Keratinocyte (primary cell): ENCODE measurements around the gene ARRDC2. TPM values are rescaled to one million over a fixed set of nuclear protein-coding genes. Genes with fewer than 3 reads are reported as not detected.

ENCODE experiments used
- DNase-seq: peaks from one replicate; pipeline ENCODE4 v3.0.0-alpha.2; 2011; ENCODE audit warnings: low read depth, missing footprints, low spot score
- FAIRE-seq: peaks from 2 replicates; lab custom pipeline; 2011; peaks lifted over from hg19 to GRCh38; lab: Jason Lieb, UNC
- H2AFZ ChIP-seq: 2 replicates; pipeline ENCODE4 v1.6.0; 2012; ENCODE audit warnings: low read length, control low read depth, inconsistent platforms; ENCODE audit not compliant: control insufficient read depth
- H3K27ac ChIP-seq: 2 replicates; pipeline ENCODE4 v1.5.1; 2011; ENCODE audit warnings: low read length; ENCODE audit not compliant: control insufficient read depth, insufficient read depth
- H3K27me3 ChIP-seq: 3 replicates; pipeline ENCODE4 v1.6.0; 2011; ENCODE audit warnings: low read length; ENCODE audit not compliant: control insufficient read depth, insufficient read depth; ENCODE audit errors: extremely low read depth
- H3K36me3 ChIP-seq, 2 experiments: 2 replicates in 1 of 2; 3 replicates in 1 of 2; pipeline ENCODE4 v1.5.1; 2011; ENCODE audit warnings: low read length in 2 of 2, mild to moderate bottlenecking in 1 of 2; ENCODE audit not compliant: control insufficient read depth in 2 of 2, insufficient read depth in 2 of 2; ENCODE audit errors: extremely low read depth in 1 of 2
- H3K4me1 ChIP-seq: 3 replicates; pipeline ENCODE4 v1.5.1; 2011; ENCODE audit warnings: low read length; ENCODE audit not compliant: control insufficient read depth, insufficient read depth; ENCODE audit errors: extremely low read depth
- H3K4me2 ChIP-seq: 3 replicates; pipeline ENCODE4 v1.6.0; 2011; ENCODE audit warnings: low read depth, low read length; ENCODE audit not compliant: control insufficient read depth, insufficient read depth; ENCODE audit errors: extremely low read depth
- H3K4me3 ChIP-seq, 3 experiments: fragments of 200-600 bp in 1 of 3; sonication (generic) in 1 of 3; 2 replicates in 2 of 3; 3 replicates in 1 of 3; pipeline ENCODE4 v1.5.1; 2011 to 2016; ENCODE audit warnings: low read length in 3 of 3, mild to moderate bottlenecking in 3 of 3, control low read depth in 2 of 3, inconsistent platforms in 1 of 3, low read depth in 1 of 3, mixed read lengths in 1 of 3, mixed run types in 1 of 3, moderate library complexity in 1 of 3; ENCODE audit not compliant: control insufficient read depth in 2 of 3, insufficient read depth in 2 of 3; ENCODE audit errors: extremely low read depth in 1 of 3
- H3K79me2 ChIP-seq: 2 replicates; pipeline ENCODE4 v1.6.0; 2012; ENCODE audit warnings: low read length; ENCODE audit not compliant: control insufficient read depth, insufficient read depth
- H3K9ac ChIP-seq: 3 replicates; pipeline ENCODE4 v1.6.0; 2011; ENCODE audit warnings: low read length; ENCODE audit not compliant: control insufficient read depth, insufficient read depth; ENCODE audit errors: extremely low read depth
- H3K9me1 ChIP-seq: 3 replicates; pipeline ENCODE4 v1.6.0; 2011; ENCODE audit warnings: low read length; ENCODE audit not compliant: control insufficient read depth, insufficient read depth; ENCODE audit errors: extremely low read depth
- H3K9me3 ChIP-seq: 2 replicates; pipeline ENCODE4 v1.5.1; 2012; ENCODE audit warnings: low read depth, low read length; ENCODE audit not compliant: control insufficient read depth
- H4K20me1 ChIP-seq: 3 replicates; pipeline ENCODE4 v1.6.0; 2011; ENCODE audit warnings: low read length; ENCODE audit not compliant: control insufficient read depth, insufficient read depth; ENCODE audit errors: extremely low read depth
- CTCF ChIP-seq, 3 experiments: IDR thresholded peaks in 1 of 3; conservative IDR thresholded peaks in 1 of 3; optimal IDR thresholded peaks in 1 of 3; 2 replicates in 2 of 3; 3 replicates in 1 of 3; pipeline versions ENCODE3 to v1.5.1; 2011; ENCODE audit warnings: low read length in 3 of 3, mild to moderate bottlenecking in 3 of 3, moderate library complexity in 2 of 3, control low read depth in 1 of 3, inconsistent platforms in 1 of 3; ENCODE audit not compliant: insufficient read depth in 2 of 3; ENCODE audit errors: extremely low read depth in 1 of 3
- EZH2 ChIP-seq: IDR thresholded peaks from one replicate; pipeline ENCODE4 v1.6.1; 2012; ENCODE audit warnings: inconsistent platforms, mild to moderate bottlenecking, low read length, moderate library complexity
- dilution Hi-C: fragments of 300-500 bp; cut with MboI; formaldehyde crosslinking; loops from one replicate; pipeline ENCODE4 v1.7.0; 2020; ENCODE audit warnings: low sequenced_read_pairs; ENCODE audit not compliant: extremely low pct_ligation_motif_present
- polyA plus RNA-seq, 5 experiments: library from polyadenylated mRNA; depleted of rRNA in 3 of 5; stranded (reverse) in 3 of 5; stranded (forward) in 1 of 5; unstranded in 1 of 5; fragments of >200 nt; gene quantifications; 1 replicate in 1 of 5; 2 replicates in 3 of 5; 3 replicates in 1 of 5; pipeline versions ENCODE4 v1.2.1 to v1.2.3, GENCODE V29; 2011 to 2012; ENCODE audit warnings: missing spikeins in 2 of 5, low read depth in 1 of 5, low replicate concordance in 1 of 5

ARRDC2 gene
- polyA plus RNA-seq, 1 donor (not counting 4 experiments of a cell fraction or from before 2014, with no cell fraction given), result 2.4 TPM

DNA sequence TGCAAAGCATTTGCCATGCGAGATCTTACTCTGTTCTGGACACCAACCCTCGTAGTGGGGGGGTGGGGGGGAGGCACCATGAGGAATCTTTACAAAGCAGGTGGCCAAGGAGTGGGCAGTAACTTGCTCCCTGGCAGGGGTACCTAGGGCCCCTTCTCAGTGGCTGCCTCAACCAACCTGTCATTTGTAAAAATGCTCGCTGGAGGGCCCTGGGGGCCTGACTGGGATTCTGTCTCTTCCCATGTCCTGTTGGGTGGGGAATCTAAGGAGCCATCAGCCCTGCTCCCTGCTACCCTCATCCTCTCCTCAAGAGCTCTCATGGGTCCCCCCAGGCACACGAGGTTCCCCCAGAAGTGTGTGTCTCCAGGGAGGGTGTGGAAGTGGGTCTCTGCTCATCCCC is 39.6 kb upstream of the ARRDC2 start:
- FAIRE-seq, result no peak
- H3K9ac ChIP-seq, result no peak overlapping the region
- H3K27me3 ChIP-seq, result peaks cover 37% of the 10 kb centered on the region
- no peak overlapping the region for H3K4me3 ChIP-seq
- no peaks in the 10 kb centered on the region for H3K9me3 ChIP-seq
- dilution Hi-C loops, result no loop called here
- H2AFZ ChIP-seq, result no peak overlapping the region
- H4K20me1 ChIP-seq, result no peaks in the 10 kb centered on the region
- H3K27ac ChIP-seq, result no peak overlapping the region
- TF ChIP-seq CTCF (optimal IDR thresholded peaks at IDR 0.05 in 1 of 3, IDR thresholded peaks at IDR 0.05 in 1 of 3, conservative IDR thresholded peaks at IDR 0.05 in 1 of 3; ENCODE audit: extremely low read depth in 1 of 3, insufficient read depth in 2 of 3, low read length in 3 of 3) (no peak), EZH2 (no peak)
- no peaks in the 10 kb centered on the region for H3K36me3 ChIP-seq
- no peaks in the 10 kb centered on the region for H3K9me1 ChIP-seq
- no peak for DNase-seq
- H3K4me2 ChIP-seq, result no peak overlapping the region
- H3K79me2 ChIP-seq, result no peaks in the 10 kb centered on the region
- H3K4me1 ChIP-seq, result no peaks in the 10 kb centered on the region

DNA sequence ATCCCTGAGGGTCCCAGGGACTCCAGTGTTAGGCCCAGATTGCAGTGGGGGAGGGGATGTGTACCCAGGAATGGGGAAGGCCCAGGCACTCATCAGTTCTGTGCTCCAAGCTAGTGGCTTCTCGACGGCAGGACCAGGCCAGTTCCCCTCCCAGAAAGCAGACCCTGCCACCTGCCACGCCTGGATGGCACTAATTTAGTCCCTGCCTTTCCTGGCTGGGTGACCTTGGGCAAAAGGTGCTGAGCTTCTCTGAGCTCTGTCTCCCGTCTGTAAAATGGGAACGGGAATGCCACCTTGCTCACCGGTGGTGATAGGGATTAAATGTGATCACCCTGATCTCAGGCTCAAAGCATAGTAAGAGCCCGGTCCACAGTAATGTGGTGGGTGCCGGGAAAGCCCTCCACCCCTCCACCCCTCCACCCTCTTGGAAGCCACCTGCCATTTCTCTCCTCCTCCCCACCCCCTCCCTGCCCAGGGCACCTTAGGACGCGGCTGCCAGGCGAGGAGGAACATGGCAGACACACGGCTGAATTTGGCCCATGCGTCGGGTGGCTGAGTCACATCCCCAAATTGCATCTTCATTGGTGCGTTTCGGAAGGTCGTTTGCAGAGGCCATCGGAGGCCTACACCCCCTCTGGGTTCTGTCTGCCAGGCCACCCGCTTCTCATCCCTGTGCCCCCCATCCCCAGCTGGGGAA is 38.7 kb upstream of the ARRDC2 start:
- dilution Hi-C loops, result no loop called here
- TF ChIP-seq CTCF (optimal IDR thresholded peaks at IDR 0.05 in 1 of 3, IDR thresholded peaks at IDR 0.05 in 1 of 3, conservative IDR thresholded peaks at IDR 0.05 in 1 of 3; ENCODE audit: extremely low read depth in 1 of 3, insufficient read depth in 2 of 3, low read length in 3 of 3) (no peak), EZH2 (no peak)
- FAIRE-seq (no peak), DNase-seq (no peak)
- Histone ChIP-seq H3K4me1 (no peaks in the 10 kb centered on the region), H3K36me3 (no peaks in the 10 kb centered on the region), H3K79me2 (no peaks in the 10 kb centered on the region), H3K27me3 (peaks cover 33% of the 10 kb centered on the region), H3K9me3 (no peaks in the 10 kb centered on the region), H4K20me1 (no peaks in the 10 kb centered on the region), H3K9ac (no peak overlapping the region), H2AFZ (no peak overlapping the region), H3K4me2 (no peak overlapping the region), H3K9me1 (no peaks in the 10 kb centered on the region), H3K4me3 (no peak overlapping the region), H3K27ac (no peak overlapping the region)
